ENCODE results near the gene KCNK18. TPM values are rescaled to one million over a fixed set of nuclear protein-coding genes. Genes with fewer than 3 reads are reported as not detected.

Gene KCNK18
- total and polyA plus RNA-seq, 2 of the 8 experiments (the other 6 are each of a cell fraction or from before 2014, with no cell fraction given), result not detected

- TF ChIP-seq CTCF (IDR thresholded peaks at IDR 0.05; ENCODE audit: control extremely low read depth in 1 of 3, insufficient read depth in 1 of 3, low read depth in 1 of 3, low read length in 3 of 3), result no peak
- no peak for TF ChIP-seq CTBP2 (IDR thresholded peaks at IDR 0.05; ENCODE audit: borderline replicate concordance, insufficient read depth, insufficient read length, low read length)
- no peak for TF ChIP-seq SP2 (IDR thresholded peaks at IDR 0.05; ENCODE audit: low read length)
- no peak for TF ChIP-seq SRF (IDR thresholded peaks at IDR 0.05; ENCODE audit: low read depth, low read length)
- no peak for TF ChIP-seq CBX8 (IDR thresholded peaks at IDR 0.05; ENCODE audit: borderline replicate concordance, low read depth, low read length)
- no peak for TF ChIP-seq PHF8 (conservative IDR thresholded peaks at IDR 0.05; ENCODE audit: low read depth, low read length)
Observed at GRCh38 chr10:117222976-117223692, 25.8 kb downstream of the KCNK18 start (continued).

Measured in H1 (cell line).